ENCODE data around the gene CMIP.

Gene CMIP

DNA sequence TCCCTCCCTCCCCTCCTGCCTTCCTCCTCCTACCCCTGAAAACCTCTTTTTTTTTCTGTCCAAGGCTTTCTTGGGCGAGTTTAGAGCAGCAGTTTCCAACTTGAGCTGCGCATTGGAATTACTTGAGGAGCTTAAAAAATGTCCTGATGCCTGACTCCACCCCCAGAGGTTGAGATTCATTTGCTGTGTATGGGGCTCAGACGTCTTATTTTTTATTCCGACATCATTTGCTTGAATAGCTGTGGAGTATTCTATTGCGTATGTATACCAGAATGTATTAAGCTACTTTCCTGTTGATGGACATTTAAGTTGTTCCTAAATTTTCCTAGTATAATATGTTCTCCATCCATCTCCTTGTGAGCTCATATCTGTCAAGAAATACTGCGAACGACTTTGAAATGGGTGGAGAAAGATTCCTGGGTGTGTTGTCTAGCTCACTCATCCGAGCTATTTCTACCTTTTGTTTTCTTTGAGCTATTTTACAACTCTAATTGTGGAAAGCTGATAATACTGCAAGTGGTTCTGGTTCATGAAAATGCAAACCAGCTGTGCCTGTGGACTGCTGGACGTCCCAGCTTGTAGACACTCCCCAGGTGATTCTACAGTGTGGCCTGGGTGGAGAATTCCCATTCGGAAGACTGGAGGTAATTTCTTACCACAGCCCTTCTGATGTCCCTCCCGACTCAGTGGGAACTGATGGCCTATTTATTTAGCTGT, 40.5 kb downstream of the CMIP start:
- Histone ChIP-seq H3K27me3 (replicated peaks; ENCODE audit: control insufficient read depth, insufficient read depth, low read length) (no peaks in the 10 kb centered on the region), H3K36me3 (ENCODE audit: control insufficient read depth, insufficient read depth, low read length) (no peaks in the 10 kb centered on the region), H3K4me3 (replicated peaks; ENCODE audit: low read depth, low read length) (no peak overlapping the region)
- DNase-seq (ENCODE audit: extremely low read depth, insufficient read length) = no peak
- TF ChIP-seq, protein P1, sequence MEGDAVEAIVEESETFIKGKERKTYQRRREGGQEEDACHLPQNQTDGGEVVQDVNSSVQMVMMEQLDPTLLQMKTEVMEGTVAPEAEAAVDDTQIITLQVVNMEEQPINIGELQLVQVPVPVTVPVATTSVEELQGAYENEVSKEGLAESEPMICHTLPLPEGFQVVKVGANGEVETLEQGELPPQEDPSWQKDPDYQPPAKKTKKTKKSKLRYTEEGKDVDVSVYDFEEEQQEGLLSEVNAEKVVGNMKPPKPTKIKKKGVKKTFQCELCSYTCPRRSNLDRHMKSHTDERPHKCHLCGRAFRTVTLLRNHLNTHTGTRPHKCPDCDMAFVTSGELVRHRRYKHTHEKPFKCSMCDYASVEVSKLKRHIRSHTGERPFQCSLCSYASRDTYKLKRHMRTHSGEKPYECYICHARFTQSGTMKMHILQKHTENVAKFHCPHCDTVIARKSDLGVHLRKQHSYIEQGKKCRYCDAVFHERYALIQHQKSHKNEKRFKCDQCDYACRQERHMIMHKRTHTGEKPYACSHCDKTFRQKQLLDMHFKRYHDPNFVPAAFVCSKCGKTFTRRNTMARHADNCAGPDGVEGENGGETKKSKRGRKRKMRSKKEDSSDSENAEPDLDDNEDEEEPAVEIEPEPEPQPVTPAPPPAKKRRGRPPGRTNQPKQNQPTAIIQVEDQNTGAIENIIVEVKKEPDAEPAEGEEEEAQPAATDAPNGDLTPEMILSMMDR (IDR thresholded peaks at IDR 0.05; ENCODE audit: insufficient read depth, low read length, poor library complexity, severe bottlenecking) = no peak

DNA sequence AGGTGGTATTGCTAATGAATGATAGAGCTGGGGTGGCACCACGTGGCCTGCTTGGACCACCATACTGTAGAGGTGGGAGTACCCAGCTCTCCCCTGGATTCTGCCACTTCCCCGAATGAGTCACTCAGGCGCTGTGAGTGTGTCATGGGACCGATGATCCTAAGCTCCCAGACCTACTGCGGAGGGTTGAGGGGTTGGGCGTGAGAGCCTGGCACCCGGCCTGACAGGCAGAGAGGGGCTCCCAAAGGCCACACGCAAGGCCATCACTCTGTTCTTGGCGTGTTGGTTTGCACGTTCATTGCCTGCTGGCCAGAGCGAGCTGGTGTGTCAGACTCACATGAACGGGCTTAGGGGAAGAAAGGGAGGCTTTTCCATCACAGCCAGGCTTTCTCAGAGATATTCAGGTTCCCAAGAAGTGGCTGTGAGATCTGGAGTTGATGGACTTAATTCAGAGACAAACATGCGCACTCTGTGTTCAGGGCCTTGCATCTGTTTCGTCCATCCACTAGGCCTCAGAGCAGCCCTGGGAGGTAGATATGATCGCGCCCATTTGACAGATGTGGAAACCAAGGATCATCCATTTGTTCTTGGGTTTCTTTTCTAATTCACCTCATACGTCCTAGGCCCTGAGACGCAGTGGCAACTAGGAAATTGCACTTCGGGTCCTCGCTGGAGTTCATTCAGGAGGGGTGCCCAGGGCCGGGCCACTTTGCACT, 41.4 kb downstream of the CMIP start:
- H3K27me3 ChIP-seq (replicated peaks; ENCODE audit: control insufficient read depth, insufficient read depth, low read length) = no peaks in the 10 kb centered on the region
- no peaks in the 10 kb centered on the region for H3K36me3 ChIP-seq (ENCODE audit: control insufficient read depth, insufficient read depth, low read length)
- TF ChIP-seq, protein P1 (IDR thresholded peaks at IDR 0.05; ENCODE audit: insufficient read depth, low read length, poor library complexity, severe bottlenecking) = no peak
- no peak for DNase-seq (ENCODE audit: extremely low read depth, insufficient read length)
- no peak overlapping the region for H3K4me3 ChIP-seq (replicated peaks; ENCODE audit: low read depth, low read length)

DNA sequence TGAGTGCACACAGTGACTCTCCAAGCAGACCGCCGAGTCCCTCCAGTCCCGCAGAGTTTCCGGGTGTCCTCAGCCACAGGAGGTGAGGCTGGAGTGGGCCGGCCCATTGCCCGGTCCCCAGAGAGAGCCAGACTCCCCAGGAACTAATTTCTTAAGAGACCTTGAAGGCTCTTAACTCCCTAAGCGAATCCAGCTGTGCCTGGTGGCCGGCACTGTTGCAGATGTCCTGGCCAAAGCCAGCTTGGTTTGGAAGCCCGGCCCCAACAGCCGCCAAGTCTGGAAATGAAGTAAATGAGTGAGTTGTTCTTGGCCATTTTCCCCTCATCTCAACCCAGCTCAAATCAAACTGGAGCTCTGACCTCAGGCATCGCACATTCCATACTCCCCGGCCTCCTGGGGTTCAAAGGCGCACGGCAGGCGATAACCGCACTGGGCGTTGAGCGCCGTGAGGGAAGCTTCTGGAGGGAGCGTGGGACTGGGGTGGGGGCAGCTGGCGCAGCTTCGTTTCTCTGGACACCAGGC, 42.0 kb downstream of the CMIP start:
- TF ChIP-seq, protein P1 (IDR thresholded peaks at IDR 0.05; ENCODE audit: insufficient read depth, low read length, poor library complexity, severe bottlenecking) = no peak
- no peak for DNase-seq (ENCODE audit: extremely low read depth, insufficient read length)
- no peaks in the 10 kb centered on the region for H3K36me3 ChIP-seq (ENCODE audit: control insufficient read depth, insufficient read depth, low read length)
- no peaks in the 10 kb centered on the region for H3K27me3 ChIP-seq (replicated peaks; ENCODE audit: control insufficient read depth, insufficient read depth, low read length)
- no peak overlapping the region for H3K4me3 ChIP-seq (replicated peaks; ENCODE audit: low read depth, low read length)

DNA sequence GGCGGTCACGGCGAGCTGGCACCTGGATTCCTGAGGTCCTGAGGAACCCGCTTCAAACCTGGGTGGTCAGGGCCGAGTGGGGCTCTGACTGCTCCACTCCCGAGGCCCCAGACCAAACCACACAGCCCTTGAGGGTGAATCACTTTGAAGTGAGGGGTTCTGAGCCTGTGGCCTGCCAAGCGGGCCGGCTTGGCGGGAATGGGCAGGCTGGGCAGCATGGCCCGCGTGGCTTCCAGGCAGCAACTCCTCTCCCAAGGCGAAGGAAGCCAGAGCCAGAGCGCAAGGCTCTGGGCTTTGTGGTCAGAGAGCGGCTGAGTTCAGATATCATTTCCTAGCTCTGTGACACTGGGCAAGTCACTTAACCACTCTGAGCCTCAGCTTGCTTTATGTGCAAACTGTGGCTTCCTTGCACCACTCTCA, 42.7 kb downstream of the CMIP start:
- TF ChIP-seq, protein P1 (IDR thresholded peaks at IDR 0.05; ENCODE audit: insufficient read depth, low read length, poor library complexity, severe bottlenecking) = no peak
- Histone ChIP-seq H3K36me3 (ENCODE audit: control insufficient read depth, insufficient read depth, low read length) (no peaks in the 10 kb centered on the region), H3K4me3 (replicated peaks; ENCODE audit: low read depth, low read length) (no peak overlapping the region), H3K27me3 (replicated peaks; ENCODE audit: control insufficient read depth, insufficient read depth, low read length) (no peaks in the 10 kb centered on the region)
- no peak for DNase-seq (ENCODE audit: extremely low read depth, insufficient read length)

DNA sequence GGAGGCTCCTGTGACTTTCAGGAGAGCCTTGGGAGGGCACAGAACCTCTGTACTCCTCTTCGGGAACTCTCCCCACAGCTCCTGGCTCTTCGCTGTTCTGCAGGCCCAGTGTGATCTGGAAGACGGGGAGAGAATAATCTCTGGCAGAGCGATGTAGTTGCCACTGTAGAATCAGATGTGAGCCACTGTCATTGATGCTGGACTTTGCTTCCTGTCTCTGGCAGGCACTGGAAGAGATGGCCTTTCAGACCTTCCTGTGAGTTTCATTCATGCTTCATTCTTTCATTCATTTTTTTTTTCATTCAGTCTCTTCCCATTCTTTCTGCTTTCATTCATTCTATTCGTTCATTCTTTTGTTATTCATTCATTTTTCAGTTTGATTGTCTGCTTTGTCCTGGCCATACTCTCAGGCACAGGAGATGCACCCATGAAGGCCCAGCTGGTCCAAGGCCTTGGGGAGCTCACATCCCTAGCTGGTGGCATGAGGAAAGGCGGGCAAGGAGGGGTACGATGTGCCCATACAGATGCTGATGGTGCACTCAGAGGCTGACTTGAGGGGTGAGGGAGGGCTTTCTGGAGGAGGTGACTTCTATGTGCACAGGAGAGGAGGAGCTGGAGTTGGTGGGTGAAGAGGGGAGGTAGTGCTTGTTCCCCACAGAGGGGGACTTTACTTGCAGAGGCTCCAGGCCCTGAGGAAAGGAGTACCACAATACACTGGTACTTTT, 44.2 kb downstream of the CMIP start:
- TF ChIP-seq, protein P1 (IDR thresholded peaks at IDR 0.05; ENCODE audit: insufficient read depth, low read length, poor library complexity, severe bottlenecking) = no peak
- DNase-seq (ENCODE audit: extremely low read depth, insufficient read length) = no peak
- no peaks in the 10 kb centered on the region for H3K27me3 ChIP-seq (replicated peaks; ENCODE audit: control insufficient read depth, insufficient read depth, low read length)
- H3K36me3 ChIP-seq (ENCODE audit: control insufficient read depth, insufficient read depth, low read length) = no peaks in the 10 kb centered on the region
- H3K4me3 ChIP-seq (replicated peaks; ENCODE audit: low read depth, low read length) = no peak overlapping the region

Data from GM06990 (cell line).